ENCODE measurements around the gene MADD.
A peak's percentile ranks its signal among the peaks of the same experiment; 100 is the strongest.

The MADD gene

GRCh38 chr11:47264521-47264920 lies 5.4 kb upstream of the MADD start:
- H3K4me3 ChIP-seq (replicated peaks in 1 of 2; ENCODE audit: low read depth in 2 of 2, low read length in 2 of 2): no peak overlapping the region
- TF ChIP-seq CTCF (IDR thresholded peaks at IDR 0.05; ENCODE audit: low read depth, low read length): no peak
- DNase-seq (ENCODE audit: low read depth in 2 of 2): peak in 1 of 2 donors; percentile 2

- TF ChIP-seq CTCF (IDR thresholded peaks at IDR 0.05; ENCODE audit: low read depth, low read length): no peak
- H3K4me3 ChIP-seq (replicated peaks in 1 of 2; ENCODE audit: low read depth in 2 of 2, low read length in 2 of 2): no peak overlapping the region
- no peak for DNase-seq (ENCODE audit: low read depth in 2 of 2)
These were observed 2.1 kb upstream of the MADD start for GRCh38 chr11:47267876-47268275.

DNA sequence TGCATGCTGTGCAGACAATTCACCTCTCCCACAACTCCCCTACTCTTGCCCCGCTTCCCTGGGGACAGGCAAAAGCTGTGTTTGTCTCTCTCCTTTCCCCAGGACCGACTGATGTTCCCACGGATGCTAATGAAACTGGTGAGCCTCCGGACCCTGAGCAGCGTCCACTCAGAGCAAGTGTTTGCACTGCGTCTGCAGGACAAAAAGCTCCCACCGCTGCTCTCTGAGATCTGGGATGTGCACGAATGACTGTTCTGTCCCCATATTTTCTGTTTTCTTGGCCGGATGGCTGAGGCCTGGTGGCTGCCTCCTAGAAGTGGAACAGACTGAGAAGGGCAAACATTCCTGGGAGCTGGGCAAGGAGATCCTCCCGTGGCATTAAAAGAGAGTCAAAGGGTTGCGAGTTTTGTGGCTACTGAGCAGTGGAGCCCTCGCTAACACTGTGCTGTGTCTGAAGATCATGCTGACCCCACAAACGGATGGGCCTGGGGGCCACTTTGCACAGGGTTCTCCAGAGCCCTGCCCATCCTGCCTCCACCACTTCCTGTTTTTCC lies 1.4 kb upstream of the MADD start:
- no peak overlapping the region for H3K4me3 ChIP-seq (replicated peaks in 1 of 2; ENCODE audit: low read depth in 2 of 2, low read length in 2 of 2)
- no peak for DNase-seq (ENCODE audit: low read depth in 2 of 2)
- TF ChIP-seq CTCF (IDR thresholded peaks at IDR 0.05; ENCODE audit: low read depth, low read length): no peak

GRCh38 chr11:47269002-47269828 lies 718 bp upstream of the MADD start:
- DNase-seq (ENCODE audit: low read depth in 2 of 2): peak; percentile 79 to 92
- H3K4me3 ChIP-seq (replicated peaks in 1 of 2; ENCODE audit: low read depth in 2 of 2, low read length in 2 of 2): peak overlapping the region; percentile 72 to 80
- TF ChIP-seq CTCF (IDR thresholded peaks at IDR 0.05; ENCODE audit: low read depth, low read length): peak; percentile 28

DNA sequence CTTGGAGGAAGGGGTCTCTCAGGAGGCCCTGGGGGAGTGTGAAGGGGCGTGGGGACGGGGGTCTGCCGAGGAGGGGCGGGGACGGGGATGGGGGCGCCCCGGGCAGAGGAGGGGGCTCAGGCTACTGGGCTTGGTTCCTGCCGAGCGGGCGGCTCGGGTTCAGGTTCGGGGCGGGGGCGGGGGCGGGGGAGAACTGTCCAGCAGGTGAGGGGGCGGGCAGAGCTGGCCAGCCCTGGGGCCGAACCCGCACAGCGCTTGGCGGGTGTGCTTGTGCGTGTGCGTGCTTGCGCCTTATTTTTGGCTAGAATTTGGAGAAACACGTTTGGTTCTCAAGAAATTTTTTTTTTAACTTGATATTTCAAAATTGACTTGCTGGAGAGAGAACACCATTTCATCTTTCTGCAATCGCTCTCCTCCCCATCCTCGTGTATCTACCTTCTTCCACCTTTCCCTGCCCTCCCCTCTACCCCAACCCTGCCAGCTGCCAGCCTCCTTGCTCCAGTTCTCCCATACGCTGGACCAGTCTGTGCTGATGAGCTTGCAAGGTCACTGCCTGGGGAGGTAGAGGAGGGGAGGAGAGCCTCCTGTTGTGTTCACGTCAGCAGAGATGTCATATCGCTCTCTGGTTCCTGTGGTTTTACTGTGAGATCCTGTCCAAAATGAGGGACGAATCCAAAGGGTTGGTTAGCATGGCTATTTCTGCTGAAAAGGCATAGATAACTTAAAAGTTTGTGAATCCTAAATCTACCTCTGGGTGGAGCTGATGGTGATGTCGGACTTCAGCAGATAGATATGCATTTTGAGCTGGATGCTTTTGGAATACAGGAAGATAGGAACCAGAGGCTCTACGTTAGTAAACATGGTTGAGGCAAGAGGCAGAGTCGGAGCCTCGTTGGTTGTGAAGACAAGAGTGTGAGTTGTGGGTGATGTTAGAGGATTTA lies 668 bp downstream of the MADD start:
- TF ChIP-seq CTCF (IDR thresholded peaks at IDR 0.05; ENCODE audit: low read depth, low read length): no peak
- peak overlapping the region; percentile 72 to 80 for H3K4me3 ChIP-seq (replicated peaks in 1 of 2; ENCODE audit: low read depth in 2 of 2, low read length in 2 of 2)
- DNase-seq (ENCODE audit: low read depth in 2 of 2): peak; percentile 43 to 66

GRCh38 chr11:47271328-47271727 lies 1.4 kb downstream of the MADD start:
- DNase-seq (ENCODE audit: low read depth in 2 of 2): no peak
- peak overlapping the region in 1 of 2 donors; percentile 80 for H3K4me3 ChIP-seq (replicated peaks in 1 of 2; ENCODE audit: low read depth in 2 of 2, low read length in 2 of 2)
- no peak for TF ChIP-seq CTCF (IDR thresholded peaks at IDR 0.05; ENCODE audit: low read depth, low read length)

Data from cardiac fibroblast (primary cell).